Activated naive CD4-positive, alpha-beta T cell treated with Interleukin-2 at 50 U/mL for 16 hours (primary cell): ENCODE data around the gene TTC23.
"Not testable (repeated sequence)": the region's sequence is repeated elsewhere in the genome, so short reads cannot be mapped to it uniquely, and the experiment has no call there.

Source experiments
- DNase-seq: peaks from one replicate; pipeline ENCODE4 v3.0.0-alpha.2; 2020

The TTC23 gene

DNA sequence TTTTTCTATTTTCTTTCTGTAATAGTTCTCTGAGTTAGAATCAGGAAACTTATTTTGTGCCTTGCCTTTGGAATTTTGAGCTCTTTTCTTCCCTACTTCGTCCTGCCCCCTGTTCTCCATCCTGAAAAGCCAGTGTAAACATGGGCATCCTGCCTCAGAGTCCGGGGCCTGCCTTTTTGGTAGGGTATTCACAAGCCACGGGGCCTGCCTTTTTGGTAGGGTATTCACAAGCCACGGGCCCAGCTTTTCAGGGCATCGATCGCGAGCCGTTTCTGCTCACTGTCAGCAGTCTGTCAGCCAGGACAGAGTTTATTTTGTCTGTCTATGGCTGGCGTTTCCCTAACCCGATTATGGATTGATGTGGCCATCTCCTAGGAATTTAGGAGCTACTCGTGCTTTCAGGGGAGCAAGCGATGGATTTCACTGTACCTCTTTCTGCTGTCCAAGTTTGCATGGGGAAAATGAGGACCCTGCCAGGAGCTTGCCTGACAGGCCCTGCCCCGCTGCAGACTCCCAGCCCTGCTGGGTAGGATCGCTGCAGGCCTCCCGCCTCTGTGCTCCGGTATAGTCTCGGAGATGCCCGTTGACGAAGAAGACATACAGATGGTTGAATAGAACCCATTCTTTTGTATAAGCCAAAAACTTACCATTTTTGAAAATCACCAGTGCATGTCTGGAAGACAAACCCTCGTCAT lies 131.7 kb downstream of the TTC23 start:
- DNase-seq, result no peak

DNA sequence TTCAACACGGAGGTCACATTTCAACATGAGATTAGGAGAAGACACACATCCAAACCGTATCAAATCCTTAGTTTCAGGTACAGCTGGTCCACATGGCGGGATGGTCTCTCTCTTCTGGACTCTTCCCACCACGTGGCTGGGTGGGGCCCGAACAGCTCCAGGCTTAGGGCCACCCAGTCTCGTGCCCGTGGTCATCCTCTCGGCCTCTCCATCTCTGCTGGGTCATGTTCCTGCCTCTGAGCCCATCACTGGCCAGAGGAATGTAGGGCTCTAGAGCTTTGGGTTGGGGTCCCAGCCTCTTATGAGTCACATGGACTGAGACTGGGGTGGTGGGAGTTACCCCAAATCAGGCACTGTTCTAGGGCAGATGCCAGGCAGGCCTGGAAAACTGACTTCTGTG lies 132.3 kb downstream of the TTC23 start:
- no peak for DNase-seq

GRCh38 chr15:99115300-99116215 lies 133.8 kb downstream of the TTC23 start:
- DNase-seq, result no peak

GRCh38 chr15:99114511-99115299 lies 134.7 kb downstream of the TTC23 start:
- DNase-seq, result no peak

DNA sequence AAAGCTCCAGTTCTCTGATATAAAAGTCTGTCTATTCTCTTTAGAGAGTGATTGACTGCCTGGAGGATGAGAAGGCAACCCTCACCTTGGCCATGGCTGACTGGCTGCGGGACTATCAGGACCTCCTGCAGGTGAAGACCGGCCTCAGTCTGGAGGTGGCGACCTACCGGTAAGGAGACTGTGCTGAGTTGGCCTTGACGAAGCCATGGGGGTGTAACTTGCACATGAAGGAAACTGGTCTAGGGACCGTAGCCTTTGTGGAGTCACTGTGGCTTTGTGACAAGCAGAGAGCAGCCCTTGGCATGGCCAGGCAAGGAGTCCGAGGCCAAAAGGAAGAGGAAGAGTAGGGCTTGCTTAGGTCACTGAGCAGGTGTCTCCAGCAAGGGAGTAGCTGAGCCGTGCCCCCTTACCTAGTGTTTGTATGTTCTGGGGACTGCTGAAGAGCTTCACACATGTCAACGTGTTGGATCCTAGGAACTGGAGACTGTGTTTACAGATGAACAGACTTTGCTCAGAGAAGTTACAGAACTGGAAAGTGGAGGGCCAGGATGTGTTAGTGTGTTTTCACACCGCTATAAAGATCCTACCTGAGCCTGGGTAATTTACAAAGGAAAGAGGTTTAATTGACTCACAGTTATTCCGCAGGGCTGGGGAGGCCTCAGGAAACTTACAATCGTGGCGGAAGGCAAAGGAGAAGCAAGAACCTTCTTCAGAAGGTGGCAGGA lies 135.7 kb downstream of the TTC23 start:
- DNase-seq, result no peak

- DNase-seq, result not testable (repeated sequence)
These were observed 137.7 kb downstream of the TTC23 start for GRCh38 chr15:99111641-99112040.

GRCh38 chr15:99110581-99111320 lies 138.6 kb downstream of the TTC23 start:
- DNase-seq, result no peak

GRCh38 chr15:99110093-99110492 lies 139.3 kb downstream of the TTC23 start:
- no peak for DNase-seq

DNA sequence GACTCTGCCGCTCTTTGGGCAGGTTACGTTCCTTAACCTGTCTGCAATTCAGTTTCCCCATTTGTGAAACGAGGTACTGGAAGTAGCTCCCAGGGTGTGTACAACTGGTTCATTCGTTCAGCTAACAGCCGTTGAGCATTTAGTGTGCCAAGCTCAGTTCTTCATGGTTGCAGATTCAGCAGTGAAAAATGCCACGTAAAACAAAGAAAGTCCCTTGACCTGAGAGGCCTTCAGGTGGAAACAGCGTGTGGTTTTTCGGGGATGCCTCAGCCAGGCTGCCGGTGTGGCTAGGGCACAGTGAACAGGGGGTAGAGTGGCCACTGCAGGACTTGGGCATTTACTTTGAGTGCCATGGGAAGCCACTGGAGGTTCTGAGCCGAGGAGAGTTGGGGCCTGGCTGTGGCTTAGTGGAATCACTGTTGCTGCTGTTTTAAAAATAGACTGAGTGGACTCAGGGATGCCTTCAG lies 139.8 kb downstream of the TTC23 start:
- DNase-seq, result no peak

GRCh38 chr15:99108993-99109392 lies 140.4 kb downstream of the TTC23 start:
- DNase-seq, result no peak

DNA sequence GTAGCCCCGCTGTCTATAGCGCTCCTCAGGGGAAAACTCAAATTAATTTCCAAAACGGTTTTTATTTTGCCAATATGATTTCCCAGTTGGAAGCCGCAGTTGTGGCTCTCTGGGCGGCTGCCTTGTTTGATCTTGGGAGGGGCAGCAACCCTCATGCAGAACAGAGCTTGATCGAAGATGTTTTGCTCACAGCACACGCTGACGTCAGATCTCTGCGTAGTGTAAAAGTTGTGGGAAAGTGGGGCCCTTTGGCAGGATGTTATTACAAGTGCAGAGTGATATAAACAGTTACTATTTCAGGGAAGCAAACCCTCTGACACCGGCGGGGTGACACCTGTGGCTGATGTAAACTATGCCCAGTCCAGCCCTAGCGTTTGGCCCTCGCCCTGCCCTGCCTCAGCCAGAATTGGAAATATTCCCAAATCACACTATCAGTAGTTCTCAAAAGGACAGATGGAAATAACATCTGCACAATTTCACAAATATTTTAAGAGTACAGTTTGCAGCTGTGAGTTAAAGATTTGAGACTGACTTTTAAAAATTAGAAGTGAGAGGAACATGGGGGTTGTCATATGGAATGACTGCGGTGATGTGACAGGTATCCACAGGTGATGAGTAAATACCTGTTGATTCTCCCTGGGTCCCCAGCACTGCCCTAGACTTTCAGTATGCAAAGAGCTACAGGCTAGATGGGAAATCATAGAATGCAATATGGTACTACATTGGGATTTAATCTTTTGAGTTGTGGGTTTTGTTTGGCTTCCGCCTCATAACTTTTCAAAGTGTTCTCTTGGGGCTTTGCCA lies 142.8 kb downstream of the TTC23 start:
- DNase-seq, result no peak

DNA sequence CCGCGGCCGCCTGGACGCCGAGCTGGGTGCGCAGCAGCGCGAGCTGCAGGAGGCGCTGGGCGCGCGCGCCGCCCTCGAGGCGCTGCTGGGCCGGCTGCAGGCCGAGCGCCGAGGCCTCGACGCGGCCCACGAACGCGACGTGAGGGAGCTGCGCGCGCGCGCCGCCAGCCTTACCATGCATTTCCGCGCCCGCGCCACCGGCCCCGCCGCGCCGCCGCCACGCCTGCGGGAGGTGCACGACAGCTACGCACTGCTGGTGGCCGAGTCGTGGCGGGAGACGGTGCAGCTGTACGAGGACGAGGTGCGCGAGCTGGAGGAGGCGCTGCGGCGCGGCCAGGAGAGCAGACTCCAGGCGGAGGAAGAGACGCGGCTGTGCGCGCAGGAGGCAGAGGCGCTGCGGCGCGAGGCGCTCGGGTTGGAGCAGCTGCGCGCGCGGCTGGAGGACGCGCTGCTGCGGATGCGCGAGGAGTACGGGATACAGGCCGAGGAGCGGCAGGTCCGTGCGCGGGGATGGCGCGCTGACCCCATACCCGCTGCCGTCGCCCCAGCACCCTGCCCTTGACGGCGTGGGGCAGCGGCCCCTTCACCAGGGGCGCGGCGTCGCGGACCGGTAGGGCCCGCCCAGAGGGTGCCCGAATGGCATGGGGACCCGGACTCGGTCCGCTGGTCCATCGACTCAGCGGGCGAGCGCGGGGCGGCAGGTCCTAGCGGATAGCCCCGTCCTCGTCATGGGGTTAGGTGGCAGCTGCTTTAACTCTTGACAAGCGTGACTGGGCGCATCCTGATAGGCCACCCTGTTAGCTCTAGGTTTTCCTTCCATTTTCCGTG lies 143.7 kb downstream of the TTC23 start:
- DNase-seq, result peak; percentile 14

GRCh38 chr15:99104788-99105513 lies 144.4 kb downstream of the TTC23 start, which contains the start of gene SYNM:
TSS of gene SYNM (plus strand) at chr15:99105080. CDS start at chr15:99105200, 120 bp downstream.
- DNase-seq, result peak; percentile 18

DNA sequence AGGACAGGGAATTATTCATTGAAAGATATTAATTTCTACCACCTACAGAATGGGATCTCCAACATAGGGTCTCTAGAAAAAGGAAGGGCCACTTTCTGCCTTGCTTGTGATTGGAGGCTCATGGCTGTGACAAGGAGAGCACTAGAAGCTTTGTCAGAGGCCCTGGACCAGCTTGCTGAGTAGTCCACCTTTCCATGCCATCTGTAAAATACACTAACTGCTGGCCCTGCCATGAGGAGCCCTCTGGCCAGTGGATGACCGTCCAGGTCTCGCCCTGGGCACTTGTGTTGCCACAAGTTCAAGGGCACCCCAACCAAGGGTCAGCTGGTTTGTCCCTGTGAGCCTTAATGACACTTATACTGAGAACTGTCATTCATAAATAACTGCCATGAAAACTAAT lies 146.1 kb downstream of the TTC23 start:
- DNase-seq, result no peak

- DNase-seq, result no peak
These were observed 146.8 kb downstream of the TTC23 start for GRCh38 chr15:99102332-99103235.

- no peak for DNase-seq
These were observed 147.9 kb downstream of the TTC23 start for GRCh38 chr15:99101501-99101900.

GRCh38 chr15:99100245-99101173 lies 148.9 kb downstream of the TTC23 start:
- peak; percentile 32 for DNase-seq
